ENCODE results near the gene AHCYL1. TPM values are rescaled to one million over a fixed set of nuclear protein-coding genes. Genes with fewer than 3 reads are reported as not detected.

AHCYL1 gene
- total RNA-seq, 1 experiment from 2014 or later = 92.0 TPM

DNA sequence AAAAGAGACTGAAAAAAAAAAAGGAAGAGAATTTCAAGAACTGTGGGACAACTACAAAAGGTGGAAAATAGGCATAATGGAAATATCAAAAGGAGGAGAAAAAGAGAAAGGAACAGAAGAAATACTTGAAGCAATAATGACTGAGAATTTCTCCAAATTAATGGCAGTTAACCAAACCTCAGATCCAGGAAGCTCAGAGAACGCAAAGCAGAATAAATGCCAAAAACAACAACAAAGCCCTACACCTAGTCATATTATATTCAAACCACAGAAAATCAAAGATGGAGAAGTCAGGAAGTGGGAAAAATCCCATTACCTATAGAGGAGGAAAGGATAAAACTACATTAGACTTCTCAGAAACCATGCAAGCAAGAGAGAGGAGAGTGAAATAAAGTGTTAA is 20.7 kb upstream of the AHCYL1 start:
- H3K9ac ChIP-seq (ENCODE audit: low read length) = no peak overlapping the region
- no peaks in the 10 kb centered on the region for H3K27me3 ChIP-seq (ENCODE audit: insufficient read depth, low read length)
- POLR2A ChIA-PET = no interaction called here
- RAD21 ChIA-PET (ENCODE audit: low non-redundant PET in 1 of 2, low total read pairs in 2 of 2, uncharacterized antibody in 2 of 2, unreplicated experiment in 2 of 2) = no interaction called here
- no peak overlapping the region for H3K4me2 ChIP-seq (ENCODE audit: low read length)
- H3K36me3 ChIP-seq (ENCODE audit: control insufficient read depth in 1 of 2, insufficient read depth in 2 of 2, low read length in 2 of 2) = no peaks in the 10 kb centered on the region
- H3K4me1 ChIP-seq (ENCODE audit: control insufficient read depth in 1 of 2, insufficient read depth in 2 of 2, low read length in 2 of 2) = peaks cover 7 to 12% of the 10 kb centered on the region in 2 experiments; a peak in 3 of 4 replicates
- intact Hi-C loops (cut with micrococcal nuclease) = no loop called here
- CTCF ChIA-PET = interaction anchor here (1.1 kb wide), 1 partner anchor 20 kb away, joined by 4 read pairs; the partner anchor contains the start of gene AHCYL1
- no peaks in the 10 kb centered on the region for H3K9me2 ChIP-seq (ENCODE audit: insufficient read depth)
- ATAC-seq (no peak), DNase-seq (ENCODE audit: low read depth, low spot score) (no peak)
- H3K79me2 ChIP-seq (ENCODE audit: insufficient read depth, low read length) = no peaks in the 10 kb centered on the region
- H3K27ac ChIP-seq (ENCODE audit: low read depth, low read length) = no peak overlapping the region
- H3K4me3 ChIP-seq (replicated peaks in 1 of 2; ENCODE audit: low read depth in 1 of 2, low read length in 2 of 2) = no peak overlapping the region
- H2AFZ ChIP-seq (ENCODE audit: low read depth, low read length, poor library complexity, severe bottlenecking) = no peak overlapping the region
- TF ChIP-seq SIN3A (IDR thresholded peaks at IDR 0.05; ENCODE audit: low read depth) (no peak), POLR2A (IDR thresholded peaks at IDR 0.05; ENCODE audit: borderline replicate concordance, extremely low read depth, insufficient read depth, insufficient read length) (no peak), SP1 (IDR thresholded peaks at IDR 0.05; ENCODE audit: low read depth) (no peak), YY1 (IDR thresholded peaks at IDR 0.05; ENCODE audit: extremely low read depth, insufficient replicate concordance, low read depth, low read length) (no peak), CEBPB (IDR thresholded peaks at IDR 0.05; ENCODE audit: low read depth) (no peak), ELF1 (IDR thresholded peaks at IDR 0.05; ENCODE audit: borderline replicate concordance, low read depth) (no peak), EZH2 (IDR thresholded peaks at IDR 0.05) (no peak), ZFX (IDR thresholded peaks at IDR 0.05) (no peak), POLR2AphosphoS5 (IDR thresholded peaks at IDR 0.05; ENCODE audit: low read depth, low read length) (no peak), SRF (IDR thresholded peaks at IDR 0.05; ENCODE audit: low read depth) (no peak)
- TF ChIP-seq, protein P1, sequence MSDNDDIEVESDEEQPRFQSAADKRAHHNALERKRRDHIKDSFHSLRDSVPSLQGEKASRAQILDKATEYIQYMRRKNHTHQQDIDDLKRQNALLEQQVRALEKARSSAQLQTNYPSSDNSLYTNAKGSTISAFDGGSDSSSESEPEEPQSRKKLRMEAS (IDR thresholded peaks at IDR 0.05) = no peak
- TF ChIP-seq, protein P2, sequence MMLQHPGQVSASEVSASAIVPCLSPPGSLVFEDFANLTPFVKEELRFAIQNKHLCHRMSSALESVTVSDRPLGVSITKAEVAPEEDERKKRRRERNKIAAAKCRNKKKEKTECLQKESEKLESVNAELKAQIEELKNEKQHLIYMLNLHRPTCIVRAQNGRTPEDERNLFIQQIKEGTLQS (IDR thresholded peaks at IDR 0.05) = no peak
- H3K9me3 ChIP-seq (ENCODE audit: control insufficient read depth in 1 of 2, insufficient read depth in 1 of 2, low read depth in 1 of 2, low read length in 2 of 2) = no peaks in the 10 kb centered on the region
- H4K20me1 ChIP-seq (ENCODE audit: insufficient read depth) = no peaks in the 10 kb centered on the region
- BruUV-seq (replicated peaks) = no TSS peak
